Pulmonary artery endothelial cell (primary cell): ENCODE data around the gene EMC9. TPM values are rescaled to one million over a fixed set of nuclear protein-coding genes. Genes with fewer than 3 reads are reported as not detected.

Experiments used
- DNase-seq: peaks from one replicate; pipeline ENCODE4 v3.0.0-alpha.2; 2011; ENCODE audit warnings: low read depth, low spot score
- total RNA-seq: library from RNA; depleted of rRNA; stranded (reverse); fragments of >200 nt; gene quantifications from 2 replicates; pipeline ENCODE4 v1.2.3, GENCODE V29; 2014

The EMC9 gene
- total RNA-seq, 1 donor from 2014 or later, result 27.6 TPM

GRCh38 chr14:24149302-24149969 lies 8.0 kb upstream of the EMC9 start:
- no peak for DNase-seq

- DNase-seq, result no peak
Measured at GRCh38 chr14:24147761-24148428, 6.5 kb upstream of the EMC9 start.

GRCh38 chr14:24146978-24147760 lies 5.8 kb upstream of the EMC9 start, which contains the start of gene RNF31:
TSS of gene RNF31 (plus strand) at chr14:24147498. CDS start at chr14:24147699, 201 bp downstream.
- DNase-seq, result peak; percentile 95

GRCh38 chr14:24146453-24146977 lies 5.1 kb upstream of the EMC9 start, which contains the start of gene PSME2:
TSS of gene PSME2 (minus strand) at chr14:24146610. CDS start at chr14:24146581, 29 bp downstream.
- DNase-seq, result peak; percentile 94

- no peak for DNase-seq
Measured at GRCh38 chr14:24145690-24146452, 4.5 kb upstream of the EMC9 start.

GRCh38 chr14:24145219-24145618 lies 3.8 kb upstream of the EMC9 start:
- no peak for DNase-seq

- no peak for DNase-seq
Measured at GRCh38 chr14:24144451-24144850, 3.1 kb upstream of the EMC9 start.

- no peak for DNase-seq
Measured at GRCh38 chr14:24143511-24143910, 2.1 kb upstream of the EMC9 start.

GRCh38 chr14:24139272-24139934 lies 2.0 kb downstream of the EMC9 start:
- DNase-seq, result no peak

- DNase-seq, result no peak
Measured at GRCh38 chr14:24138396-24139271, 2.8 kb downstream of the EMC9 start.

GRCh38 chr14:24137529-24138395 lies 3.6 kb downstream of the EMC9 start:
- no peak for DNase-seq

GRCh38 chr14:24136684-24137528 lies 4.5 kb downstream of the EMC9 start:
- DNase-seq, result no peak

GRCh38 chr14:24135834-24136683 lies 5.3 kb downstream of the EMC9 start, which contains the start of gene PSME1:
TSS of gene PSME1 (plus strand) at chr14:24136194. CDS start at chr14:24136263, 69 bp downstream.
- DNase-seq, result peak; percentile 47

GRCh38 chr14:24135584-24135833 lies 5.9 kb downstream of the EMC9 start:
- no peak for DNase-seq

- DNase-seq, result no peak
Measured at GRCh38 chr14:24133735-24134134, 7.7 kb downstream of the EMC9 start.

GRCh38 chr14:24132976-24133375 lies 8.4 kb downstream of the EMC9 start:
- DNase-seq, result no peak
